Activated CD4-positive, alpha-beta T cell treated with anti-CD3 and anti-CD28 coated beads, Interleukin-2, amount 50 U/mL, for 4 hours (primary cell): ENCODE data around the gene AFF4.

ENCODE experiments used
- DNase-seq, 2 experiments: peaks; one replicate each; pipeline ENCODE4 v3.0.0-alpha.2; 2020

Gene AFF4

GRCh38 chr5:132825834-132826391 is 137.5 kb downstream of the AFF4 start:
- DNase-seq = no peak
